SK-N-MC (cell line): ENCODE measurements around the gene BTBD16.

Source experiments
- EZH2 ChIP-seq: fragments of 200-600 bp; sonication (generic); IDR thresholded peaks from one replicate; pipeline ENCODE4 v1.6.1; 2017; ENCODE audit warnings: antibody characterized with exemption
- POLR2AphosphoS5 ChIP-seq: IDR thresholded peaks from 2 replicates; pipeline ENCODE4 v1.6.1; 2012; ENCODE audit warnings: mild to moderate bottlenecking, low read depth, low read length, borderline replicate concordance

DNA sequence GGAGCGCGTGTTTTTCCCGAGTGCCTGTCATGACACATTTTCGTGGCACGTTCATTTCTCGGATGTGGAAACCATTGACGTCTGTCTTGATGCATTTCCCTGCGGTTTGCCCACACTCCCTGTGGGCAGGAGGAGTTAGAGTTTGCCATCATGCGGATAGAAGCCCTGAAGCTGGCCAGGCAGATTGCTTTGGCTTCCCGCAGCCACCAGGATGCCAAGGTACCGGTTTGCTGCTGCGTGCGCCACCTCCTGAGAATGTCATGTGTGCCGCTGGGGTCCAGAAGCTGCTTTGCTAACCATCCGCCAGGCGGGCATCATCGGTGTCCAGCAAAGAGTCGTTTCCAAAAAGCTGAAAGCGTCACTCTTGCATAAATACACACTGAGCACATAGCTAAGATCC, 40.9 kb upstream of the BTBD16 start:
- no peak for TF ChIP-seq EZH2
- TF ChIP-seq POLR2AphosphoS5: no peak
